Ureter (tissue), 1 donor: ENCODE data around the gene EXD3. TPM values are rescaled to one million over a fixed set of nuclear protein-coding genes. Genes with fewer than 3 reads are reported as not detected.
"Not testable (repeated sequence)": the region's sequence is repeated elsewhere in the genome, so short reads cannot be mapped to it uniquely, and the experiment has no call there.

Experiments
- DNase-seq: peaks from one replicate; pipeline ENCODE4 v3.0.0-alpha.2; 2020; ENCODE audit warnings: low spot score
- total RNA-seq: library from RNA; stranded (reverse); gene quantifications from one replicate; pipeline ENCODE4 v1.2.4, GENCODE V29; 2023
- donor health status: DM: yes; HTN: yes; CAD: no.

The EXD3 gene
- total RNA-seq, 1 donor from 2014 or later = 43.0 TPM

- not testable (repeated sequence) for DNase-seq
Observed at GRCh38 chr9:137339908-137340462, 83.0 kb downstream of the EXD3 start.

- no peak for DNase-seq
Observed at GRCh38 chr9:137339045-137339907, 83.7 kb downstream of the EXD3 start.

- no peak for DNase-seq
Observed at GRCh38 chr9:137336735-137337134, 86.2 kb downstream of the EXD3 start.

- DNase-seq = no peak
Observed at GRCh38 chr9:137333016-137333671, 89.8 kb downstream of the EXD3 start.

DNA sequence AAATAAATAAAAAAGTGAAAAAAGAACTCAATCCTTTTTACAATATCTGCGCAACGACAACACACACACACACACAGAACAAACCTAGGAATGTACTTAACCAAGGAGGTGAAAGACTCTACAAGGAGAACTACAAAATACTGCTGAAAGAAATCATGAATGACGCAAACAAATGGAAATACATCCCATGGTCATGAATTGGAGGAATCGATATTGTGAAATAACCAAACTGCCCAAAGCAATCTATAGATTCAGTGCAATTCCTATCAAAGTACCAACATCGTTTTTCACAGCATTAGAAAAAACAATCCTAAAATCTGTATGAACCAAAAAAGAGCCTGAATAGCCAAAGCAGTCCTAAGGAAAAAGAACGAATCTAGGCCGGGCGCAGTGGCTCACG, 91.0 kb downstream of the EXD3 start:
- DNase-seq = no peak

DNA sequence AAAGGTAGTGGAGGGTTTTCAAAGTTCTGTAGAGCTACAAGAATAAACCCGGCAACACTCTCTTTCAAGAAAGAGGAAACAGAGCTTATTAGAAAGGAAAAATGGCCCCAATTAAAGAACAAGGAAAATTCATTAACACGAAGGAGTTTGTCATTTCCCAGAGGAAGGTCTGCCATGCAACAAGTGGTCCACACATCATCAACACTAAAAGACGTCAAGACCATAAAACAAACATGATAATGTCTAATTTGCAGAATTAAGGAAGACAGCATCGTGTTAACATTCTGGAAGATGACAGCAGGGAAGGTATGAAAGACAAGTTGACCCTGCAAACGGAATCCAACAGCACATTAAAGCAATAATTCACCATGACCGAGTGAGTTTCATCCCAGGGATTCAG, 92.3 kb downstream of the EXD3 start:
- DNase-seq = no peak

- DNase-seq = not testable (repeated sequence)
Observed at GRCh38 chr9:137329590-137329989, 93.4 kb downstream of the EXD3 start.

GRCh38 chr9:137327641-137328550, 95.1 kb downstream of the EXD3 start:
- DNase-seq = not testable (repeated sequence)

DNA sequence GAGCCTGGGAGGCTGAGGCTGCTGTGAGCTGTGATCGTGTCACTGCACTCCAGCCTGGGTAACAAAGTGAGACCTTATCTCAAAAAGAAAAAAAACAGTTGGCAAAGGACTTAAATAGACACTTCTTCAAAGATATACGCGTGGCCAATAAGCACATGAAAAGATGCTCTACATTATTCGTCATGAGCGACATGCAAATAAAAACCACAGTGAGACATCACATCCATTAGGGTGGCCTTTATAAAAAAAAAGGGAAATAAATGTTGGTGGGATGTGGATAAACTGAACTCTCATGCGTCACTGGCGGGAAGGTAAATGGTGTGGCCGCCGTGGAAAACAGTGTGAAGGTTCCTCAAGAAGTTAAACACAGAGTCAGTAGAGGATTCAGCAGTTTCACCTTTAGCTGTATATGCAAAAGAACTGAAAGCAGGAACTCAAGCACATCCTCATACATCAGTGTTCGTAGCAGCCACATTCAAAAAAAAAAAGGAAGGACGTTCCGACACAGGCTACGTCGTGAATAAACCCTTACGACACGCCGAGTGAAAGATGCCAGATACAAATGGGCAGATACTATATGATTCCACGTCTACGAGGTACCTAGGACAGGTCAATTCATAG, 96.4 kb downstream of the EXD3 start:
- DNase-seq = no peak

DNA sequence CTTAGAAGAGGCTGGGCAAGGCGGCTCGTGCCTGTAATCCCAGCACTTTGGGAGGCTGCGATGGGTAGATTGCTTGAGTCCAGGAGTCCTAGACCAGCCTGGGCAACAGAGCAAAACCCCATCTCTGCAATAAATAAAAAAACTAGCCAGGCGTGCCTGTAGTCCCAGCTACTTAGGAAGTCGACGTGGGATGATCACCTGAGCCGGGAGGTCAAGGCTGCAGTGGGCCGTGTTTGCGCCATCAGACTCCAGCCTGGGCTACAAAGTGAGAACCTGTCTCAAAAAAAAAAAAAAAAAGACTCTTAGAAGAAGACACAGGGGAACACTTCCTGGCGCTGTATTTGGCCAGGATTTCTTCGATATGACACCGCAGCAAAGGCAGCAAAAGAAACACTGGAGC, 97.2 kb downstream of the EXD3 start:
- DNase-seq = no peak

- no peak for DNase-seq
Observed at GRCh38 chr9:137325124-137325523, 97.8 kb downstream of the EXD3 start.

- DNase-seq = no peak
Observed at GRCh38 chr9:137323531-137324331, 99.2 kb downstream of the EXD3 start.

- no peak for DNase-seq
Observed at GRCh38 chr9:137321726-137322361, 101.1 kb downstream of the EXD3 start.

DNA sequence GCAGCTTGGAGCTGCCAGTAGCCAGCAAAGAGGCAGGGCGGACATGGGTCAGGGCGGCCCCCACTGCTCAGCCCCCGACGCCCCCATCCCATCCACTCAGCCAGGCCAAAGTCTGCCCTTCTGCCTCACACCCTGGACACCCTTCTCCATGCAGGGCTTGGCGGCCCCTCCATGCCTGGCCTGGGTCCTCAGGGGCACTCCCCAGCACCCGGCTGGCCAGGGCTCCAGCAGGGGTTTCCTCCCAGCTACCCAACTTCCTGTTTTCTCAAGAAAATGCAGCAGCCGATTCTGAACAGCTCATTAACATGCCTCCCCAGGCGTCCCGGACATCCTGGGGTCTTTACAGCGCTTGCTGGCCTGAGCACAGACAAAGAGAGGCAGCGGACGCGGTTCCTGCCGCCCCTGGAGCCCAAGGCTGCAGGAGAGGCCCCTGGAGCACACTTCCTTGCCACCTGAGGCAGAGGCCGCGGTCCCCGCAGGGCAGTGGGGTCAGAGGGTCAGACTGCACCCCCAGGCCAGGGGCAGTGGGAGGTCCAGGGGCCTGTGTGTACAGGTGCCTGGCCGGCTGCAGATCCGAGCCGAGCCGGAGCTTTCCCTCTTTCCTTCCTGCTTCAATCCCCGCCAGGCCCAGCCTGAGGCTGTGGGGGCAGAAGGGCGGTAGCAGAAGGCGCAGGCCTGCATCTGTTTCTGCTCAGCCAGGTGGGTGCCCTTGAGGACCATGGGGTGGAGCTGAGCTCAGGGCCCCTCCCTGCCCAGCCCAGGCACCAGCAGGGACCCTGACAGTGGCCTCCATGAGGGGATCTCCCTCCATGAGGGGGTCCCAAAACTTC, 102.2 kb downstream of the EXD3 start:
- no peak for DNase-seq

GRCh38 chr9:137319739-137320551, 103.0 kb downstream of the EXD3 start:
- DNase-seq = no peak

DNA sequence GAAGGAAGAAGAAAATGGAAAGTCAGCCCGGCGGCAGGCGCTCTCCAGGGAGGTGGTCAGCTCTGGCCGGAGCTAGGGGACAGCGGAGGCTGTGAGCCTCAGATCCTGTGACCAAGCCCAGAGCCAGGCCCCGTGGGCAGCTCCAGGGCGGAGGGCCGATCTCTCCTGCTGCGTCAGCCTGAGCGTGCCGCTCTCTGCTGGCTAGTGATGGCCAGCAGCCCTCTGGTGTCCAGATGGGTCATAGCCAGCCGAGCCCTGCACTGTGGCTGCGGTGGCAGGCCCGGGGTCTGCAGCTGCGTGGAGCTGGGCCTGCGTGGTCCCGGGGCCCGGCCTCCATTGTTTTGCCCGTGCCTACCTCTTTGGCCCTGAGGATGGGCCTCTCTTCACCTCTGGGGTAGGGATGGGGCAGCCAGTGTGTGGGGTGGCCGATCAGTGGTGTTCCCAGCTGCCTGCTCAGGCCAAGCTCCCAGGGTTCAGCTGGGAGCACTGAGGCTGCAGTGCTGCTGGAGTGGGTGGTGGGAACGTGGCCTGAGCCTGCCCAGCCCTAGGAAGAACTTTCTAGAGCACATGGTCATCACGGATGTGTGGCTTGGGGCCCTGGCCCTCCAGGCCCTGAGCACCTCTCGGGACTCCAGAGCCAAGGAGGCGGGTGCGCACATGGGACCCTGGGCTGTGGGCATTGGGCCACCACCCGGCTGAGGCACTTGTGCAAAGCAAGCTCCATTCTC, 103.8 kb downstream of the EXD3 start:
- peak; percentile 43 for DNase-seq

GRCh38 chr9:137318602-137319001, 104.4 kb downstream of the EXD3 start:
- DNase-seq = peak; percentile 44
